DMS 273 treated with DMSO at 0.1 percent for 48 hours (cell line): Measurements from ENCODE around the gene KLHL3.
"Not testable (repeated sequence)": the region's sequence is repeated elsewhere in the genome, so short reads cannot be mapped to it uniquely, and the experiment has no call there.

Experiments
- DNase-seq: peaks from one replicate; lab custom pipeline; 2025; lab: John Stamatoyannopoulos, UW

Gene KLHL3

GRCh38 chr5:137668637-137669036, 67.3 kb downstream of the KLHL3 start:
- DNase-seq, result no peak

DNA sequence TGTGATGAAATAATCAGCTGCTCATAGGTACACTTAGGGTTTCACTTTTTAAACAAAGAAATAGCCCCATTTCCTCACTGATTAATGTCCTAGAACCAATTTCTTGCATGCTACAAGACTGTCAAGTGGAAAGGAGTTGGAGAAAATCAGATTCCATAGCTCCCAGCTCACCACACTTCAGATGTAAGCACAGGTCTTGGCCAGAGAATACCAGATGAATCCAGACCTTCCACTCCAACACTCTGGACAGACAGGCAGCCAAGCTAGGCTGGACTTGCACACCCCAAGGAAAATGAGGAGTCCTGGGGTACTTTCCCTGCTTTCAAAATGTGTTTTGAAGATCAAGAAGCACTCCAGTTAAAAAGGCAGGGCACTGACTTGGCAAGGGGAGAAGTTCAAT, 68.5 kb downstream of the KLHL3 start:
- DNase-seq, result no peak

DNA sequence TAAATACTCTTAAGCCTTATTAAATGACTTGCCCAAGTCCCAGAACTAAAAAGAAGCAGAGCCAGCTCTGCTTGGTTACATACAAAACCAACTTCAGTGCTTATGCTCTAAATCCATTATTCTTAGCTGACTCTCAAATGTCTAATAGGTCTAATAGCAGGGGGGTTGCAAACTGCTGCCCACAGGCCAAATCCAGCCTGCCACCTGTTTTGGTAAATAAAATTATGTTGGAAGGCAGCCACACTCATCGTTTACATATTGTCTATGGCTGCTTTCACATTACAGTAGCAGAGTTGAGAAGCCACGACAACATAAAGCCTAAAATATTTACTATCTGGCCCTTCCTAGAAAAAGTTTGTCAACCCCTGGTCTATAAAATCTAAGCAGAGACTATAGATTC, 69.0 kb downstream of the KLHL3 start:
- no peak for DNase-seq

DNA sequence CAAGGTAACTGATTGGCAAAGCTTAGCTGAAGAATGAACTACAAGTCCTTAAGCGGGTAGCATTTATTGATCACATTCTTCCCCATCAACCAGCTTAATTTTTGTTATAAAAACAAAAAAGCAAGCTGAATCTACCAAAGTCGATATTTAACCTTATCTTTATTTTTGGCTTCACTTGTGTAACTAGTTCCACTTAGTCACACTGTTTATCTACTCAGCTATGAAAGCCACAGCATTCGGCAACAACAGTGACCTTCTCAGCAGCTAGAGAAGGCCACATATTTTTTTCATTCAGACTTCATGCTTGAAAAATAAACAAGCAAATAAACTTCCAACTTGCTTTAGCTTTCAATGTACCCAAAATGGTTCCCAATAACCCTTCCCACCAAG, 69.4 kb downstream of the KLHL3 start:
- no peak for DNase-seq

GRCh38 chr5:137665678-137666460, 70.0 kb downstream of the KLHL3 start:
- no peak for DNase-seq

DNA sequence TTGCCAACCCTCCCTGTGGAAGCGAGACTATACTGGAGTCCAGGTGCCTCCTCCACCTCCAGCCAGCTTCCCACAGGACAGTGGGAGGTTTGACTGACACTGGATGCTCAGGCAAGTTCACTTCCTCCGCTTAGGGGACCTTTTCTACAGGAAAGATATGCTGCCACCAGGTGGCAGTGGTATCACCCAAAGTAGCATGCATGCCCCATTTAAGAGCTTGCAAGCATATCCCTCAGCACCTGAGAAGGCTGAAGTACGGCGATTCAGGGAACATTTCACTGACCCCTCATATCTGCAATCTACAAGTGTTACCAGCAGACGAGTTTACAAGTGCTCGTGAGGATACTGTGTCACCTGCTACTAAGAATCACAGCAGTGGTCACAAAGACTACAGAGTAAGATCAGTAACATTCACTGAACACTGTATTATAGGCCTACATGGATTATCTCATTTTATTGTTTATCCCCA, 75.5 kb downstream of the KLHL3 start:
- peak; percentile 16 for DNase-seq

- no peak for DNase-seq
Measured at GRCh38 chr5:137659209-137659608, 76.7 kb downstream of the KLHL3 start.

GRCh38 chr5:137658324-137658723, 77.6 kb downstream of the KLHL3 start:
- no peak for DNase-seq

DNA sequence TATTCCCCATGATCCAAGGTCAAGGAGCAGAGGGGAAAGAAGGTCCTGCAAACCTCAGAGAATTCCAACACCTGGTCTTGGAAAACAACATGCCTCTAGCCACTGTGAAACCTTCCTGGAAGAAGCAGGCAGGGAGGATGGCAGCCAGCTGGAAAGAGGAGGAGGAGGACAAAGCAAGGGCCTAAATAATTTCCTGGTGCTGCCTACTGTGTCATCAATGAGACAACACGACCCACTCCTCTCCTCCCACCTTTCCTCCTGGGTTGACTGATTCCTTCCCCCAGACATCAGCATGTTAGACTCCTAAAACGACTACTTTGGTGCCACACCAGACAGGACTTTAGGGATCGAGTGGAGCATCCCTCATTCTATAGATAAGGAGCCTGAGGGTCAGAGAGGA, 78.8 kb downstream of the KLHL3 start:
- DNase-seq, result no peak

GRCh38 chr5:137656558-137656957, 79.3 kb downstream of the KLHL3 start:
- DNase-seq, result no peak

DNA sequence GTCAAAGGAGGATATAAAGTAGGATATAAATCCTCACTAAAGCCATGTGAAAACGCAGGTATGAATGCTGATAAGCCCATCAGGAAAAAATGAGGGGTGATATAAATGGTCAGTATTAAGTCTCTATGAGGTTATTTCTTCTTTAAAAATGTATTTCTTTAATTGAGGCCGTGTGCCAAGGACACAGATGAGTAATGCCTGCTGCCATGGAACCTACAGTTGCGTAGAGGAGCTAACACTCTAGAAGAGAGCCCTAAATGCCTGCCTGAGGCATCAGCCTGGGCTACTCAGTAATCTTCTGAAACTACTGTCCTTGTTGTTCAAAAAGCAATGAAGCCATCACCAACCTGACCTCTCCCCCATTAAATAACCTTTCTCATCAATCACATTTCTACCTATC, 84.9 kb downstream of the KLHL3 start:
- no peak for DNase-seq

GRCh38 chr5:137649228-137649935, 86.5 kb downstream of the KLHL3 start:
- no peak for DNase-seq

GRCh38 chr5:137648361-137648760, 87.5 kb downstream of the KLHL3 start:
- no peak for DNase-seq

- DNase-seq, result no peak
Measured at GRCh38 chr5:137647401-137647800, 88.5 kb downstream of the KLHL3 start.

GRCh38 chr5:137646761-137647160, 89.1 kb downstream of the KLHL3 start:
- no peak for DNase-seq

DNA sequence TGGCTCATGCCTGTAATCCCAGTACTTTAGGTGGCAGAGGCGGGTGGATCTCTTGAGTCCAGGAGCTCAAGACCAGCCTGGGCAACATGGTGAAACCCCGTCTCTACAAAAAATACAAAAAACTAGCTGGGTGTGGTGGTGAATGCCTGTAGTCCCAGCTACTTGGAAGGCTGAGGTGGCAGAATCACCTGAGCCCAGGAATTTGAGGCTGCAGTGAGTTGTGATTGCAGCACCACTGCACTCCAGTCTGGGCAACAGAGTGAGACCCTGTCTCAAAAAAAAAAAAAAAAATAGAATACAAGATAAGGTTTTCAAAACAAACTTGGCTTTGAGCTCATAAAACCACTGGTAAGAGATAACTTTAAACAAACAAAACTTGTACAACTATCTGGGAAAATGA, 92.8 kb downstream of the KLHL3 start:
- not testable (repeated sequence) for DNase-seq

DNA sequence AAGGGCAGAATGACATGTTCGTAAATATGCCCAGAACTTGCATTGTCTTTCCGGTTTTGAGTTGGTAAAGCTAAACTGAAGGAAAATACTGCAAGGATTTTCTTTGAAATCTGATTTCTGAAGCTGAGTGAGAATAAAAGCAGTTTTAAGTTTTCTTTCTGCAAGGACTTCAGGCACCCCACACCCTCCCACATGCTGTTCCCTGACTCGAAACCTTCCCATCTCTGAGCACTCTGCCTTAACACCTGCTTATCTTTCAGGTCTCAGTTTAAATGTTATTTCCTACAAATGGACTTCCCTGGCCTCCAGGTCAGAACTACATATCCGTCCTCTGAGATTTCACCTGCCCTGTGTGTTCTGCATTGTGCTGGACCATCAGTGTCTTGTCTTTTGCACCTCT, 93.8 kb downstream of the KLHL3 start:
- DNase-seq, result no peak

GRCh38 chr5:137641148-137641547, 94.7 kb downstream of the KLHL3 start:
- DNase-seq, result no peak

DNA sequence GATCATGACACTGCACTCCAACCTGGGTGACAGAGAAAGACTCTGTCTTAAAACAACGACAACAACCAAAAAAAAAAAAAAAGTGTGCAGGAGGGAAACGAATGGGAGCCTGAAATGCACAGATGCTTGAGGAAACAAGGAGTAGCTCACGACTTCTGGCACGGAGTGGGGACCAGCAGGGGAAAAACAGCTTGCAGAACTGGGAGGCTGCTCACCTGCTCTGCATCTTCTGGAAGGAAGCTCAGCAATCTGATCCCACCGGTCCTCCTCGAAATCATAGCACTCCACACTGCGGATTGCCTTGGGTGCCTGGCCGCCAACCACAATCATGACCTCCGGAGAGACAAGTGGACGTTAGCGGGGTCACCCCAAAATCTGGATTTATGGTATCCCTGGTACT, 96.2 kb downstream of the KLHL3 start:
- DNase-seq, result no peak

- DNase-seq, result no peak
Measured at GRCh38 chr5:137638841-137639240, 97.0 kb downstream of the KLHL3 start.

DNA sequence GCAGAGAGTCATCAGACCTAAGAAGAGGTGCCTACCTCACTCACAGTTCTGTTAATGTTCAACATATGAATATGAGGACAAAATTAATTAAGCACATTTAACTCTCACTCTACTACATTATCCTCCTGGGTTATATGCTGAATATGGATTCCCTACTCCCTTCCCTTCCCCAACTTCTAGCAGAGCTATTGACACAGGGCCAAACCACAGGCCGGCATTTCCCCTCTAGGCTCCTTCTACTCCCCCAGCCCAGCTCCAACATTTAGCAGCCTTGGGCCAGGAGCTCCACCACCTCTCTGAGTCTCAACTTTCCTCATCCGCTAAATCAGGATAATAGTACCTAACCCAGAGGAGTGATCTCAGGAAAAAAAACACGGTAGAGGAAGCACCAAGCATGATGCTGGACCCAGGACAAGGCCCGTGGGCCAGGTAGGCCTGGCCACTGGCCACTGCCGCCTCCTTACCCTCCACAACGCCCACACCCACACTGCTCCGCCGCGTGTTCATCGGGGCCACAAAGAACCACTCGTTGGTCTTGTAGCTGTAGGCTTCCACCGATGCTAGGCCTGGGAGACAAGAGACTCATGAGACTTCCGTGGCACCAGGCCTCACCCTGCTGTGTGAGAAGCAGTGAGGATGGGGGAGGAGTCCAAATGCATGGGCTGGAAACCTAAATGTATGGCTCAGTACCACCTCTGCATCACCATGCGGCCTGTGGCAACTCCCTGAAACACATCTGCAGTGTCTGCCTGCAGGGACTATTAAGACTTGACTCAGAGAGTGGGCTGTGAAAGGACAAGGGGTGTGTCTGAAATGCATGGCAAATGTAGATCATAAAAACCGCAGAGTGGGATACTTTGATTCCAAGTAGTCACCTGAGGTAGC, 98.8 kb downstream of the KLHL3 start:
- DNase-seq, result no peak

- no peak for DNase-seq
Measured at GRCh38 chr5:137636099-137636498, 99.8 kb downstream of the KLHL3 start.

- DNase-seq, result no peak
Measured at GRCh38 chr5:137635521-137635921, 100.4 kb downstream of the KLHL3 start.
